Stimulated activated CD8-positive, alpha-beta memory T cell treated with anti-CD3 and anti-CD28 coated beads, Interleukin-15, amount 100 ng/mL, for 48 hours (primary cell): ENCODE measurements around the gene MYBPC3.
A peak's percentile ranks its signal among the peaks of the same experiment; 100 is the strongest.

Experiments
- DNase-seq, 2 donors: peaks; one replicate each; pipeline ENCODE4 v3.0.0-alpha.2; 2020; ENCODE audit warnings: low read depth in 2 of 2

MYBPC3 gene

DNA sequence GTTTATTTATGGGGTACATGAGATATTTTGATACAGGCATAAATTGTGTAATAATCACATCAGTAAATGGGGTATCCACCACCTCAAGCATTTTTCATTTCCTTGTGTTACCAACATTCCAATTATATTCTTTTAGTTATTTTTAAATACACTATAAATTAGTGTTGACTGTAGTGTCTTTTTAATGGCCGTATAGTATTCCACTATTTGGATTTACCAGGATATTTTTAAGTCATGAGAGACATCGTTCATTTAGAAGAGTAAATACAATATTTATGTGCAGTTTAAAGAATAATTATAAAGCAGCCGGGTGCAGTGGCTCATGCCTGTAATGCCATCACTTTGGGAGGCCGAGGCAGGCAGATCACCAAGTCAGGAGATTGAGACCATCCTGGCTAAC is 32.0 kb upstream of the MYBPC3 start:
- DNase-seq, result no peak

DNA sequence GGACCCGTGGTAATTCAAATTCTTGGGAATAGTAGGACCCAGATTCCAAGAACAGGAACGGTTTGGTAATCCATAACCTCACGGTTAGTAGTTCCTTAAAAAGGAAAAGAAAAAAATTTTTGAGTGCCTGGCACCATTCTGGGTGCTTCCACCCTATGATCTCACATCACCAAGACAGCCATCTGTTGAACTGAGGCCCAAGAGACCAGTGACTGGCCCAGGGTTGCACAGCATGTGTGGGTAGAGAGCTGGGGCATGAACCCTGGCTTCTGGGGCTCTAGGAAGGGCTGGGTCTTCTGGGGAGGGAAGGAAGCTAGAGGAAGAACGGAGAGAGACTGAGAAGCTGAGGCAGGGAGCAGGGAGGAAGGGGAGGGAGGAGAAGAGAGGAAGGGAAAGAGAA is 30.6 kb upstream of the MYBPC3 start:
- DNase-seq, result no peak

DNA sequence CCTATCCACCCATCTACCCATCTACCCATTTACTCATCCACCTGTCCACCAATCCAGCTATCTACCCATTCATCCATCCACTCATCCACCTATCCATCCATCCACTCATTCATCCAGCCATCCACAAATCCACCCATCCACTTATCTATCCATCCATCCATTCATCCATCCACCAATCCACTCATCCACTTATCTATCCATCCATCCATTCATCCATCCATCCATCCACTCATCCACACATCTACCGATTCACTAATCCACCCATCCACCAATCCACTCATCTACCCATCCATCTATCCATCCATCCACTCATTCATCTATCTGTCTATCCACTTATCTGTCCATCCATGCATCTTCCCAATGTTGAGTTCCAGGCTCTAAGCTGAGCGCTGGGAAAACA is 27.6 kb upstream of the MYBPC3 start:
- no peak for DNase-seq

DNA sequence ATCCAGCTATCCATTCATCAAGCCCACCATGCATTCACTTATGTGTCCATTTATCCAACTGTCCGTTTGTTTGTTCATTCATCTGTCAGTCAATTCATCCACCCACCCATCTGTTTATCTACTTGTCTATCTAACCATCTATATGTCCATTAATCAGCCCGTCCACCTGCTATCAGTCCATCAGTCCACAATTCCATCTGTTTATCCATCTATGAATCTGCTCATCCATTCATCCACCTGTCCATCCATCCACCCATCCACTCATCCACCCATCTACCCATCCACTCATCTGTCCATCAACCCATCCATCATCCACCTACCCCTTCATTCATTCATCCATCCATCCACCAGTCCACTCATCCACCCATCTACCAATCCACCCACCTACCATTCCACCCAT is 26.8 kb upstream of the MYBPC3 start:
- DNase-seq, result no peak

DNA sequence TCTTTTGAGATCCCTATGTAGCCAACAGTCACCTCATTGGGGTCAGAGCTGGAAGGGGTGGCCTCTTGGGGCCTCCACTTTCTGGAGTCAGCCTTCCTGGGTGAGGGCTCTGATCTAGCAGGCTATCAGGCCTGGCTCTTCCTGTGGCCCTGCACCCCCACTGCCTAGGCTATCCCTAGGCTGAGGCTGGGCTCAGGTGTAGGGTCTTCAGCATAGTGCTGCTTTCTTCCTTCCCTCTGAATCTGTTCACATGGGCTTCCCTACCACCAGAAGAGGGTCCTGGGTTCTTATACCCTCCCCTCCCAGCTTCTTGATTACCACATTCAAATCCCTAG is 26.3 kb upstream of the MYBPC3 start:
- no peak for DNase-seq

DNA sequence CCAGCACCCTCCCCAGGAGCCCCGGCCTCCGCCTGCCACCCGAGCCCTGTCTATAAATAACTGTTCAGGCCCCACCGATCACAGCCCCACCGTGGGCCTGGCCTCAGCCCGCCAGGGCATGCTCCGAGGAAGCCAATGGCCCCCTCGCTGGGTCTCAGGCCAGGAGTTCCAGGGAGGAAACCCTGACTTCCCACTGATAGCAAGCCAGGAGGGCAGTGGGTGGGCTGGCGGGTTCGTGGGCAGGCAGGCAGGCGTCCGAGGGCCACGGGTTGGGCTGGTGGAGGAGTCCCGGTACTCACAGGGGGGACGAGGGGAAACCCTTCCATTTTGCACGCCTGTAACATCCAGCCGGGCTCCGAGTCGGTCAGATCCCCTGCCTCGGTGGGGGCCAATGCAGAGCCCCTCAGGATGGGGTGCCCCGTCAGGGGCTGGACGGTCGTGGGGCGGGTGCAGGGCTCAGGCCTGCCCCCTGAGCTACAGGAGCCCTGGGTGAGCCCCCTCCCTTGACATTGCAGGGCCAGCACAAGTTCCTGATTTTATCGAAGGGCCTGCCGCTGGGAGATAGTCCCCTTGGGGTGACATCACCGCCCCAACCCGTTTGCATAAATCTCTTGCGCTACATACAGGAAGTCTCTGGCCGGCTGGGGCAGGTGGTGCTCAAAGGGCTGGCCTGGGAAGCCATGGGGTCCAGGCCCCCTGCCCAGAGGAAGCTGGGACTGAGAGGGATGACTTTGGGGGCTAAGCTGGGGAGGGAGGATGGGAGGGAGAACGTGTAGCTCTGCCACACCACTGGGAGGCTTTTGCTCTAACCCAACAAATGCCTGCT is 25.7 kb upstream of the MYBPC3 start, which contains the start of gene SPI1:
Gene SPI1 (minus strand): TSS at position 538 of the 826 bp plus-strand sequence. CDS start 194 bp downstream, at position 344.
- no peak for DNase-seq

DNA sequence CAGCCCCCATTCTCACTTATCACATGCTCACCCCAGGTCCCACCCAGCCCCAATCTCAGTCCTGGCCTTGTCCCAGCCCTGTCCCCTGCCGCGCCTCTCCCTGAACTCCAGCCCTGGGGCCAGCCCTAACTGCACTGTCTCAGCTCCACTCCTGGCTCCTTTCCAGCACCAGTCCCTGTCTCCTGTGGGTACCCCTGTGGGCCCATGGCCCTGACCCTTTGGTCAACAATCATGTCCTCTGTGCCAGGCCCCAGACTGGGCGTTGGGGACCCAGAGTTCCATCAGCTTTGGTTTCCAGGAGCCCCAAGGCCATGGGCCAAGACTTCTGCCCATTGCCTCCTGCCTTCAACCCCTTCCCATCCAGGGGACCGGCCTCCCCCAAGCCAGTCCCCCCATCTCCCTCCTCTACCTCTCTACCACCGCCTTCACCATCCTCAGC is 25.1 kb upstream of the MYBPC3 start:
- DNase-seq, result no peak

DNA sequence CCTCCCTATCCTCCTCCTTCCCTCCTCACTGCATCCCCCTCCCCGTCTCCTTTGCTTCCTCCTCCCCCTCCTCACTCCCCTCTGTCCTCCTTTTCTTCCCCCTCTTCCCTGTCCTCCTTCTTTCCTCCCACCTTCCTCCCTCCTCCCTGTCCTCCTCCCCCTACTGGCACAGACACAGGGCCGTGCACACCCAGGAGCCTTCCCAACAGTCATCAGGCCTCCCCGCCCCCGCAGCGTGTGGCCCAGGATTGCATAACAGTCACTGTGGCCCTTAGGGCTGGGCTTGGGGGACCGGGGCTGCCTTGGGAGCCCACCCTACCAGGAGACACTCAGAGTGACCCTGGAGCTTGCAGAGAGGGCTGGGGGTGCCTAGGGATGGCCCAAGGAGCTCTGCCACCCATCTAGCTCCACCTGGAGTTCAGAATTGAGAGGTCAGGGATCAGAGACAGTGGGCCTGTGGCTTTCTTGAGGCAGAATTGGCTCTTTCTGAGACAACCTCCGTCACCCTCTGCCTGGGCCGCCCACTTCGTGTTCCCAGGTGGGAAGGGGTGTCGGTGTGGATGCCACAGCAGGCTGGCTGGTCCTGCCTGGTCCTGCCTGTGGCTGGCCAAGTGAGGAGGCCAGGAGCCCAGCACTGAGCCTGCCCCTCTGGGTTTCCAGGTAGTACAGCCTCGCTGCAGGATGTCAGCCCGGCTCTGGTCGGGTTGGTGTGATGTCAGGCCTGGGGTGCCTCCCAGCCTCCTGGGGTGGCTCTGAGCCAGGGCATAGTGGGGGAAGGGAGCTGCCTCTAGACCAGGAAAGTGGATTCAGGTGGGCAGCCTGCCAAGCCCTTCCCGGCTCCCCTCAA is 24.2 kb upstream of the MYBPC3 start:
- DNase-seq, result no peak

DNA sequence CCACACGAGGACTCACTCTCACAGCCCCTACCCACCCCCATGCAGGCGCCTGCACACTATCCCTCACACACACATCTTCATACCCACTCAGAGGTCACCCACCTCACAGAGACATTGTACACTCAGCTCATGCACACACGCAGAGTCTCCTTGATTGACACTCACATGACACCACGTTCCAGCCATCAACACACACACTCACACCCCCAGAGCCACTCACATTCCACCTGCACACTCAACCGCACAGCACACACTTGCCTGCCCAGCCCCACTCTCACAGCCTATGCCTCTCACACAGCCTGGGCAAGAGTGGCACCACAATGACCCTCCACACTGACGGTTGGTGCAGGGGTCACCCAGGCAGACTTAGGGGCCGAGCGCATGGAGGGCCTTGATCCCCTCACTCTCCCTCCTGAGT is 23.6 kb upstream of the MYBPC3 start:
- DNase-seq, result no peak

DNA sequence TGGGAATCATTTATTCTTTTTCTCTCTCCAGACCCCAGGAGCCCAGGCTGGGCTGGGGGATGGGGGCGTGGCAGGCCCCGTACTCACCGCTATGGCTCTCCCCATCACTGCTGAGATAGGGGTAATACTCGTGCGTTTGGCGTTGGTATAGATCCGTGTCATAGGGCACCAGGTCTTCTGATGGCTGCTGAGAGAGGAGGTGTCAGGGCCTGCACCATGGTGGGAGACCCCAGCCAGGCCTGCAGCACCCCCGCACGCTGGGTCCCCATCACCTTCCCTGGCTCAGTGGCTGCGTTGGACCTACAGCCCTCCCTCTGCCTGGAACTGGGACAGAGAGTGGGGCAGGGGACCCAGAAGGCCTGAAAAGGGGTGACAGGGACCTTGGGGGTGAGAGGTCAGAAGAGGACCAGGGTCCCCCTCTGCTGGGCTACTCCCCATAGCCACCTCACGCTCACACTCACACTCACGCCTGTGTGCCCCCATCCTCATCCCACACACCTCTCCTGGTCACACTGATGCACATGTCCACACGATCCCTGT is 23.1 kb upstream of the MYBPC3 start:
- DNase-seq, result no peak

DNA sequence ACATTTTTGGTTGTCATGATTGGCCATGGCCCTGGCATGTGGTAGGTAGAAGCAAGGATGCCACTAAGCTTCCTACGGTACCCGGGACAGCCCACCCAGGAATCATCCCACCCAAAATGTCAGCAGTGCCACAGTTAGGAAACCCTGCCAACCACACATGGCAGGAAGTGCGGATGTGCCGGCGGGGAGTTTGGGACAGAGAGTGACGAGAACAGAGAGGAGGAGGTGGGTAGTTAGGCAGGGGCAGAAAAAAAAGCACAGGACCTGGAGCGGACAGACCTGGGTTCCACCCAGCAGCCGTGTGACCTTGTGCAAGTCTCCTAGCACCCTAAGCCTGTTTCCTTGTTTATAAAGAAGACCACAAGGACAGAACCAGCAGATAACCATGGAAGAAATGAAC is 22.5 kb upstream of the MYBPC3 start:
- DNase-seq, result no peak

DNA sequence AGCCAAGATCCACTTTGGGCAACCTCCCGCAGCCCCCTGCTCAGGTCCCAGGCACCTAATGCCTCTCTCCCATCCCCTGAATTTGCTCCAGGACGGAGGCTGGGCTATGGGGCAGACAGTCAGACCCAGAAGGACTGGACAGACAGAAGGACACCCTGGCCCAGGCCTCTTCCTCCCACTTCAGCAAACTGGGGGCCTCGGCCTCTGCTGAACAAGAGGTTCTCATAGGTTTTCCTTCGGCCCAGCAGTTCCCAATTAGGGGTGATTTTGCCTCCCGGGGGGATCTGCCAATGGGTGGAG is 22.2 kb upstream of the MYBPC3 start:
- DNase-seq, result no peak

DNA sequence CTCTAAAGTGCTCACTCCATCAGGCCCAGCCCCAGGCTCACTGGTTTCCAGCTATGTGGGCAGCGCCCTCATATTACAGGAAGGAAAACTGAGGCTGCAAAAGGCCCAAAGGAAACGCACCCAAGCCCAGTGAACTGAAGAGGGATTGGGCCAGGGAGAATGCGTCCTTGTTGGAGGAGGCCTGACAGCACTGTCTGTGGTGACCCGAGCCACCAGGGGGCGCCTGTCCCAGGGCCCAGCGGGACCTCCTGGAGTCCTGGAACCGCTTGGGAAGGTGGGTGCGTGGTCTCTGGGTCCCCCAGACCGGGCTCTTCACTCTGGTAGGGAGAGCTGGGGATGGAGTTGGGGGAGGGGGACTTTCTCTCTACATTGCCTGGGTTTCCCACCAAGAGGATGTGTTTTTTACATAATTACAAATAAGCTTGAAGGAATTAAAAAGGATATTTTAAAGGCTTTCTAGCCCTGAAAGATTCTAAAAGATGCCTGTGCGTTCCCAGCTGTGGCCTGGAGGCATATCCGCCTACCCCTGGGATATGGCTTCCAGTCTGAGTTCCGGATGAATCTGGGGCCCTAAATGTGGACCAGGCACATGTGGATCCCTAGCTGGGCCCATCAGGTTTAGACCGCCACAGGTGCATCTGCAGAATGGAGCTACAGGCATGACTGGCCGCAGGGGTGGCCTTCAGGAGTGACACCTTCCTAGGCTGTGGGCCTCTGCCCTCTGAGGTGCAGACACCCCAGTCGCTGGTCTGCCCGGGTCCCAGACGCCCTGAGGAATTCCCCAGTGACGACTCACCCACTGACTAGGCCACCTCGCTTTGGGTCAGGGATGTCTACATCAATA is 21.6 kb upstream of the MYBPC3 start:
- peak; percentile 72 to 73 for DNase-seq

DNA sequence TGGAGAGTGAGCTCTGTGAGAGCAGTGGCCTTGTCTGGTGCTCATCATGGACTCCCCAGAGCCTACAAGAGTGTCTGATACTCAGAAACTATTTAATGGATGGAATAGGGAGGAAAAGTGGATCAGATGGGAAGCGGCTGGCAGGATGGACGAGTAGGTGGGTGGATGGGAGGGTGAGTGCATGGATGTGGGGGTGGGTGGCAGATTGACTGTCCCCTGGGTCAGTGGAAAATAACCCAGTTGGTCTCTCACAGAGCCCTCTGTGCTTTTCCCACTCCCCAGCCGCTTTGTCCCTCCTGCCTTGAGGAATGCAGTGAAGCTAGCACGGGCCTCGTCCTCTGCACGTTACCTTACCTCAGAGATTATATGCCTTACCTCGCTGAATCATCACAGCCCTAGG is 19.9 kb upstream of the MYBPC3 start:
- no peak for DNase-seq

DNA sequence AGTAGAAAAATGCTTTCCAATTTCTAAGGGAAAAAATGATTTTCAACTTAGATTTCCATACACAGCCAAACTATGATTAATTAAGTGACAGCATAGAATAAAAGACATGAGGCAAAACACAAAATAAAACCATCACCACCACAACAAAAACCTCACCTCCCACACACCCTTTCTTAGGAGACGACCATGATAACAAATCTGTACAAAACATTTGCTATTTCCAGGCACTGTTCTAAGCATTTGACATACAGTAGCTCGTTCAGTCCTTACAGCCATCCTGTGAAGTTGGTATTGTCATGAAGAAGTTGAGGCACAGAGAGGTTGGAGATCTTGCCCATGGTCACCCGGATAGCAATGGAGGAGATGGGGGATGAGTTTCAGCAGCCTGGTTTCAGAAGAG is 17.2 kb upstream of the MYBPC3 start:
- DNase-seq, result no peak

DNA sequence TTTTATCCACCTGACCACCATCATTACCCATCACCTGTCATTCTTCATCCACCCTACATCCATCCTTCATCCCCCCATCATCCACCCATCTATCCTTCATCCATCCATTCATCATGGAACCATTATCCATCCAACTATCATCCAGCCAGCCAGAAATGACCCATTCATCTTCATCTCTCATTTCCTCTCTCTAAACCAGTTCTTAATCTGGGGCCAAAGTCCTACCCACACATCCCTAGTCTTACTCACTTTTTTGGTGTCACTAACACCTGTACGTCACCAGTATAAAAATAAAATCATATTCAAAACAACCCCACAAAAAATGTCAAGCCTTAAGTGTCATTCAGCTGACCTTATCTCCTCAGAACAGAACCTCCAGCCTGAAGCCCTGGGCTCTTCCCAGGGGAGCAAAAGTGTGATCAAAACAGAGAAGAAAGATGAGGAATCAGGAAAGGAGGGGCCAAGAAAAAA is 13.6 kb upstream of the MYBPC3 start:
- DNase-seq, result no peak

DNA sequence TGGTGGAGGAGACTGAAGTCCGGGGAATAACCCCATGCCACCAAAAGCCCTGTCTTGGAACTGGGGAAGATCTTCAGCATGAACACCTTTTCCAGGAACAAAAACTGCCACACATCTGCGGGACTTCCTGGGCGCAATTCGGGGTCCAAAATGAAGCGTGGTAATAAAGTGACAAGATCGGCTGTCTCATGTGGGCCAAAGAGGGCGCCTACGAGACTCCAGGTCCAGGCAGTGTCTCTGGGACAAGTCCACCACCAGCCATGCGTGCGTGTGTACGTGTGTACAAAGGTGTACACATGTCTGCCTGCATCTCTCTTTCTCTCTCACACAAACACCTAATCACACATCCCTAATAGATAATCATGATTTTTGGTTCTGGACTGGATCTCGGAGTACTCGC is 8.9 kb upstream of the MYBPC3 start:
- no peak for DNase-seq

DNA sequence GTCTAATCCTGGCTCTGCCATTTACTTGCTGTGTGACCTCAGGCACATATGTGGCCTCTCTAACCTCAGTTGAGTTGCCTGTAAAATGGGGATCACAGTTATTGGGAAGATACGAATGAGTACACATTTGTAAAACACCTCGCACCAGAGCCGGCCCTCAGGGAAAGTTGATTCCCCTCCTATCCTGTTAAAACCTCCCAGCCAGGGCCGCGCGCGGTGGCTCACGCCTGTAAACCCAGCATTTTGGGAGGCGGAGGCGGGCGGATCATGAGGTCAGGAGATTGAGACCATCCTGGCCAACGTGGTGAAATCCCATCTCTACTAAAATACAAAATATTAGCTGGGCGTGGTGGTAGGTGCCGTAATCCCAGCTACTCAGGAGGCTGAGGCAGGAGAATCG is 7.8 kb upstream of the MYBPC3 start:
- no peak for DNase-seq

DNA sequence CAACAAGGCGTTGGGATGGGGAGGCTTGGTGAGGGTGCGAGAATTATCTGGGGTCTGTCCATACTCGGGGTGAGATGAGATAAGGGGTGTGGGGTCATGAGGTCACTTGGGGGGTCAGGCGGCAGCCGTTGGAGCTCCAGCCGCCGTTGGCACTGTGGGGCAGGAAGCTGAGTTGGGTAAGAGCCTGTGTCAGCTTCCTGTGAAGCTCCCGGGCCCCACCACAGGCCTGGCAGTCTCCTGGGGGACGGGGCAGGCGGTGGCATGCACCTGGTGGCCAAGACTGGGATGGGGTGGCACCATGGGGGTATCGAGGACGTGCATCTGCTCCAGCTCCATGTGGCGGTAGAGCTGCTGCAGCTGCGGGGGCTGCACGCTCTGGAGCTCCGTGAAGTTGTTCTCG is 7.1 kb upstream of the MYBPC3 start:
- DNase-seq, result no peak

DNA sequence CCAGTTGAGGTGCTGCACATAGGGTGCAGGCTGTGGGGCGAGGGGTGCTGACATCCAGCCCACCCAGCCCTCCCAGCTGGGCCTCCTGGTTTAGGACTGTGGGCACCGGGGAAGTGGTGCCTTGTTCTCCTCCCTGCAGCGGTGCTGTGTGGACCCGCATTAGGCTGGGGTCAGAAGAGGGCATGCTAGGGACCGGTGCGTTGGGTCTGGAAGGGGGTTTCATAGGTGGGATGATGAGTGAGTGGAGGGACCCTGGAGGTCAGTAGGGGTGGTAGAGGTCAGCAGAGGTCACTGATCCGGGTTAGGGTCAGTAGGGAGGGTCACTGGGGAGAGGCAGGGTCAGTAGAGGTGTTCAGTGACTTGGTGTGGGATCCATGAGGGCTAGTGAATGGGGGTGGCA is 6.7 kb upstream of the MYBPC3 start:
- no peak for DNase-seq

DNA sequence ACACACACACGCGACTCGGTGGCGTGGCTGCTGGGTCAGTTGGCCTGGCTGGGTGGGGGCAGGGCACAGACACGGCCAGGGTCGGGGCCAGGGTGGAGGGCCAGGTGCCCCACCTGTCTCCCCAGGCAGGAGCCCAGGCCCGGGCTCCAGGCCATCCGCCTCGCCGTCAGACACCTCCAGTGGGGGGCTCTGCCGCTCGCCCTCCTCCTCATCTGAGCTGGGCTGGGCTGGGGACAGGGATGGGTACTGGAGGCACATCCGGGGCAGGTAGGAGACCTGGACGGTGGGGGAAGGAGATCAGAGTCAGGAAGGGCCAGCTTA is 6.2 kb upstream of the MYBPC3 start:
- no peak for DNase-seq
